Omental fat pad (tissue), 4 donors: ENCODE data around the gene HTR3E. TPM values are rescaled to one million over a fixed set of nuclear protein-coding genes. Genes with fewer than 3 reads are reported as not detected.
"Not testable (repeated sequence)": the region's sequence is repeated elsewhere in the genome, so short reads cannot be mapped to it uniquely, and the experiment has no call there.

Source experiments
- ATAC-seq: fragments of 150-250 bp; one replicate; pipeline ENCODE4 v1.9.1; 2016; ENCODE audit warnings: mild to moderate bottlenecking, moderate library complexity; ENCODE audit not compliant: low FRiP score
- DNase-seq: peaks from one replicate; pipeline ENCODE4 v3.0.0-alpha.2; 2019; ENCODE audit warnings: low spot score
- CTCF ChIP-seq, 3 donors: fragments of 450-650 bp; IDR thresholded peaks; one replicate each; pipeline ENCODE4 v1.5.1; 2016 to 2017; ENCODE audit warnings: antibody characterized with exemption in 3 of 3, mild to moderate bottlenecking in 3 of 3, moderate library complexity in 2 of 3
- total RNA-seq, 4 donors: library from RNA; depleted of rRNA; stranded (reverse); fragments of >200 nt; gene quantifications; one replicate each; pipeline ENCODE4 v1.1.0, GENCODE V29; 2016

The HTR3E gene
- total RNA-seq, 4 donors from 2014 or later: not detected

GRCh38 chr3:184142199-184142598, 45.3 kb downstream of the HTR3E start:
- ATAC-seq (no peak), DNase-seq (no peak)
- TF ChIP-seq CTCF (IDR thresholded peaks at IDR 0.05): no peak

- DNase-seq: no peak
- no peak for ATAC-seq
- TF ChIP-seq CTCF (IDR thresholded peaks at IDR 0.05): no peak
These were observed 46.5 kb downstream of the HTR3E start for GRCh38 chr3:184143327-184143726.

GRCh38 chr3:184144505-184144904, 47.6 kb downstream of the HTR3E start:
- DNase-seq (no peak), ATAC-seq (no peak)
- TF ChIP-seq CTCF (IDR thresholded peaks at IDR 0.05): no peak

GRCh38 chr3:184145111-184145524, 48.3 kb downstream of the HTR3E start:
- peak; percentile 87 for ATAC-seq
- DNase-seq: no peak
- no peak for TF ChIP-seq CTCF (IDR thresholded peaks at IDR 0.05)

- DNase-seq: no peak
- no peak for ATAC-seq
- no peak for TF ChIP-seq CTCF (IDR thresholded peaks at IDR 0.05)
These were observed 48.9 kb downstream of the HTR3E start for GRCh38 chr3:184145751-184146270.

GRCh38 chr3:184148076-184148475, 51.2 kb downstream of the HTR3E start:
- ATAC-seq: no peak
- no peak for TF ChIP-seq CTCF (IDR thresholded peaks at IDR 0.05)
- DNase-seq: no peak

GRCh38 chr3:184149123-184149522, 52.3 kb downstream of the HTR3E start:
- DNase-seq (no peak), ATAC-seq (no peak)
- TF ChIP-seq CTCF (IDR thresholded peaks at IDR 0.05): no peak

- DNase-seq: not testable (repeated sequence)
- ATAC-seq: peak; percentile 65
These were observed 52.9 kb downstream of the HTR3E start for GRCh38 chr3:184149770-184150169.
